OCI-LY1 (cell line): ENCODE results near the gene RAB3D.

ENCODE experiments used
- H2AFZ ChIP-seq: fragments of 200-600 bp; sonication (generic), shearing (Covaris generic); 2 replicates; pipeline ENCODE4 v1.6.0; 2014; ENCODE audit warnings: antibody characterized with exemption, mild to moderate bottlenecking, low read length
- H3F3A ChIP-seq: fragments of 200-600 bp; sonication (generic), shearing (Covaris generic); 2 replicates; pipeline ENCODE4 v1.6.0; 2014; ENCODE audit warnings: mild to moderate bottlenecking, antibody characterized with exemption, low read length, moderate library complexity; ENCODE audit not compliant: insufficient read depth
- H3K27ac ChIP-seq: fragments of 200-600 bp; sonication (generic); 2 replicates; pipeline ENCODE4 v1.5.1; 2014; ENCODE audit warnings: low read length, mixed run types, mild to moderate bottlenecking, low read depth; ENCODE audit not compliant: poor library complexity, severe bottlenecking
- H3K27me3 ChIP-seq: fragments of 200-600 bp; sonication (generic); 2 replicates; pipeline ENCODE4 v1.6.0; 2014; ENCODE audit warnings: antibody characterized with exemption, mild to moderate bottlenecking, low read length, moderate library complexity; ENCODE audit not compliant: insufficient read depth
- H3K36me3 ChIP-seq: fragments of 200-600 bp; sonication (generic); 2 replicates; pipeline ENCODE4 v1.6.1; 2014; ENCODE audit warnings: mild to moderate bottlenecking, antibody characterized with exemption, low read length, moderate library complexity, mixed read lengths; ENCODE audit not compliant: insufficient read depth
- H3K4me1 ChIP-seq: fragments of 200-600 bp; sonication (generic); 2 replicates; pipeline ENCODE4 v1.5.1; 2014; ENCODE audit warnings: mild to moderate bottlenecking, low read length, moderate library complexity; ENCODE audit not compliant: insufficient read depth, severe bottlenecking
- H3K4me2 ChIP-seq: fragments of 200-600 bp; sonication (generic), shearing (Covaris generic); 2 replicates; pipeline ENCODE4 v1.6.1; 2014; ENCODE audit warnings: low read length
- H3K4me3 ChIP-seq: fragments of 200-600 bp; sonication (generic); 2 replicates; pipeline ENCODE4 v1.5.1; 2014; ENCODE audit warnings: low read length, low read depth, mild to moderate bottlenecking, mixed read lengths; ENCODE audit not compliant: poor library complexity, severe bottlenecking
- H3K79me2 ChIP-seq: fragments of 200-600 bp; shearing (Covaris generic); 2 replicates; pipeline ENCODE4 v1.6.1; 2016; ENCODE audit warnings: mixed run types, low read length, mixed read lengths; ENCODE audit not compliant: insufficient read depth
- H3K9ac ChIP-seq: fragments of 200-600 bp; sonication (generic), shearing (Covaris generic); 2 replicates; pipeline ENCODE4 v1.6.1; 2014; ENCODE audit warnings: mild to moderate bottlenecking, low read length, mixed read lengths
- H3K9me2 ChIP-seq: fragments of 200-600 bp; sonication (generic), shearing (Covaris generic); 2 replicates; pipeline ENCODE4 v1.6.1; 2014; ENCODE audit warnings: low read depth, mild to moderate bottlenecking, low read length, mixed read lengths
- H3K9me3 ChIP-seq: fragments of 200-600 bp; shearing (Covaris generic); 2 replicates; pipeline ENCODE4 v1.6.1; 2014; ENCODE audit warnings: low read length, mixed read lengths
- H4K20me1 ChIP-seq: fragments of 200-600 bp; sonication (generic), shearing (Covaris generic); 2 replicates; pipeline ENCODE4 v1.6.0; 2016; ENCODE audit warnings: mild to moderate bottlenecking, low read length; ENCODE audit not compliant: insufficient read depth
- EZH2 ChIP-seq: fragments of 200-600 bp; sonication (generic), shearing (Covaris generic); IDR thresholded peaks from 2 replicates; pipeline ENCODE4 v1.8.0; 2017; ENCODE audit warnings: borderline replicate concordance, mixed run types, mild to moderate bottlenecking, antibody characterized with exemption, low read length, moderate library complexity, mixed read lengths
- TF ChIP-seq, protein P1 (sequence below): fragments of 200-600 bp; sonication (generic), shearing (Covaris generic); IDR thresholded peaks from 2 replicates; pipeline ENCODE4 v1.5.1; 2017; ENCODE audit warnings: mild to moderate bottlenecking, antibody characterized with exemption, low read length, moderate library complexity, mixed read lengths

RAB3D gene

DNA sequence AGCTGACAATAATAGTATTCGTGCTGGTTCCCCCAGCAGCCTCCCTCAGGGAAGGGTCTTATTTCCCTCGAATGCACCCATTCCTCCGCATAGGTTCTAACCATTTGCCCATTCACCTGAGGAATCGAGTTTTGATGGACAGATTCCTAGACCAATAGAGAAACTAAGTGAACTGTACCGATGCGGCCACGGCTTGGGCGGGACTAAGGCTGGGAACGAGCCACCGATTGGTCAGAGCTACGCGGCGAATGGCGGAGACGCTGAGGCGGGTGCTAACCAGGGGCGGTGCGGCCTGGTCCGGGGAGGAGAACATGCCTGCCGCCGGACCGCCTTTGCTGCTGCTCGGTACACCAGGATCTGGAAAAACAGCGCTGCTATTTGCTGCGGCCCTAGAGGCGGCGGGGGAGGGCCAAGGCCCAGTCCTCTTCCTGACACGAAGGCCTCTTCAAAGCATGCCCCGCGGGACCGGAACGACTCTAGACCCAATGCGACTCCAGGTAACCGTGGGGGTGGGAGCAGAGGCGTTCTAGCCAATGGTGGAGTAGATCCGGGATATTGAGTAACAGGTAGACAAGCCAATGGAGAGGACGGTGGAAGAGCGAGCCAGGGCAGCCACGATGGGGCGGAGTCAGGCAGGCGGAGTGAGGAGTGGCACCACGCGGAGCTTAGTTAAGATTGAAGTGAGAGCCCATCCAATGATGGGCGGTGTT, 35.1 kb upstream of the RAB3D start, which contains the start of gene SWSAP1:
Gene SWSAP1 (plus strand): TSS at position 234 of the 710 bp plus-strand sequence. CDS start 15 bp downstream, at position 249.
- Histone ChIP-seq H4K20me1 (no peaks in the 10 kb centered on the region), H3K27me3 (no peaks in the 10 kb centered on the region), H3K36me3 (peaks cover 14% of the 10 kb centered on the region; the same call in 1 of the 2 replicates), H3K9me2 (no peaks in the 10 kb centered on the region), H2AFZ (no peak within 1 kb of the TSS), H3F3A (no peaks in the 10 kb centered on the region), H3K9ac (peak within 1 kb of the TSS; percentile 83), H3K27ac (peak within 1 kb of the TSS; percentile 88), H3K4me1 (peaks cover 36% of the 10 kb centered on the region), H3K4me3 (peak within 1 kb of the TSS; percentile 64), H3K79me2 (no peaks in the 10 kb centered on the region), H3K9me3 (no peaks in the 10 kb centered on the region), H3K4me2 (peak within 1 kb of the TSS; percentile 84)
- TF ChIP-seq, protein P1, sequence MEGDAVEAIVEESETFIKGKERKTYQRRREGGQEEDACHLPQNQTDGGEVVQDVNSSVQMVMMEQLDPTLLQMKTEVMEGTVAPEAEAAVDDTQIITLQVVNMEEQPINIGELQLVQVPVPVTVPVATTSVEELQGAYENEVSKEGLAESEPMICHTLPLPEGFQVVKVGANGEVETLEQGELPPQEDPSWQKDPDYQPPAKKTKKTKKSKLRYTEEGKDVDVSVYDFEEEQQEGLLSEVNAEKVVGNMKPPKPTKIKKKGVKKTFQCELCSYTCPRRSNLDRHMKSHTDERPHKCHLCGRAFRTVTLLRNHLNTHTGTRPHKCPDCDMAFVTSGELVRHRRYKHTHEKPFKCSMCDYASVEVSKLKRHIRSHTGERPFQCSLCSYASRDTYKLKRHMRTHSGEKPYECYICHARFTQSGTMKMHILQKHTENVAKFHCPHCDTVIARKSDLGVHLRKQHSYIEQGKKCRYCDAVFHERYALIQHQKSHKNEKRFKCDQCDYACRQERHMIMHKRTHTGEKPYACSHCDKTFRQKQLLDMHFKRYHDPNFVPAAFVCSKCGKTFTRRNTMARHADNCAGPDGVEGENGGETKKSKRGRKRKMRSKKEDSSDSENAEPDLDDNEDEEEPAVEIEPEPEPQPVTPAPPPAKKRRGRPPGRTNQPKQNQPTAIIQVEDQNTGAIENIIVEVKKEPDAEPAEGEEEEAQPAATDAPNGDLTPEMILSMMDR: no peak
- no peak for TF ChIP-seq EZH2

DNA sequence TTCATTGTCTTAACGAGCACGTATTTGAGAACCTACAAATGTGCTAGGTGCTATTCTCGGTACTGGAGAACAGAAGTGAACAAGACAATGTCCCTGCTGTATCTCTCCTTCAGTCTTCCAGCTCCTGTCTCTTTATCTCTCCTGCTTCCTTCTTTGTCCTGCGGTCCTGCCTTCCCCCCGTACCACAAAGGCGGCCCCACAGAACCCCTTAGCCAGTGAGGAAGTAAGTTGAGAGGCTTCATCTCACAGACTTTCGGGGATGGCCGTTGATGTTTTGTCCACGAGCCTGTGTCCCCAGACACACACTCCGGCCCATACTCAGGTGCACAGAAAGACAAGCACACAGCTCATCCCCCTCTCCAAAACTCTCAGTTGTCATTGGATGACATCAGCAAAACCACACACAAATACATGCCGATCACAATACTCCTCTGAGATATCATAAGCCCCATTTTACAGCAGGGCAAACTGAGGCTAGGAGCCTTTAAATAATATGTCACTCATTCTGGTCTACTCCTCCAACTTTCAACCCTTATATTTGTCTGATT, 34.5 kb upstream of the RAB3D start:
- Histone ChIP-seq H3K27ac (no peak overlapping the region), H3K27me3 (no peaks in the 10 kb centered on the region), H3K4me1 (peaks cover 31% of the 10 kb centered on the region), H3K36me3 (peaks cover 14% of the 10 kb centered on the region; the same call in 1 of the 2 replicates), H3K9ac (peak overlapping the region; percentile 66), H4K20me1 (no peaks in the 10 kb centered on the region), H3K4me2 (peak overlapping the region; percentile 84), H3K9me2 (no peaks in the 10 kb centered on the region), H2AFZ (no peak overlapping the region), H3F3A (no peaks in the 10 kb centered on the region), H3K79me2 (no peaks in the 10 kb centered on the region), H3K9me3 (no peaks in the 10 kb centered on the region), H3K4me3 (peak overlapping the region; percentile 64)
- TF ChIP-seq, protein P1: no peak
- TF ChIP-seq EZH2: no peak

DNA sequence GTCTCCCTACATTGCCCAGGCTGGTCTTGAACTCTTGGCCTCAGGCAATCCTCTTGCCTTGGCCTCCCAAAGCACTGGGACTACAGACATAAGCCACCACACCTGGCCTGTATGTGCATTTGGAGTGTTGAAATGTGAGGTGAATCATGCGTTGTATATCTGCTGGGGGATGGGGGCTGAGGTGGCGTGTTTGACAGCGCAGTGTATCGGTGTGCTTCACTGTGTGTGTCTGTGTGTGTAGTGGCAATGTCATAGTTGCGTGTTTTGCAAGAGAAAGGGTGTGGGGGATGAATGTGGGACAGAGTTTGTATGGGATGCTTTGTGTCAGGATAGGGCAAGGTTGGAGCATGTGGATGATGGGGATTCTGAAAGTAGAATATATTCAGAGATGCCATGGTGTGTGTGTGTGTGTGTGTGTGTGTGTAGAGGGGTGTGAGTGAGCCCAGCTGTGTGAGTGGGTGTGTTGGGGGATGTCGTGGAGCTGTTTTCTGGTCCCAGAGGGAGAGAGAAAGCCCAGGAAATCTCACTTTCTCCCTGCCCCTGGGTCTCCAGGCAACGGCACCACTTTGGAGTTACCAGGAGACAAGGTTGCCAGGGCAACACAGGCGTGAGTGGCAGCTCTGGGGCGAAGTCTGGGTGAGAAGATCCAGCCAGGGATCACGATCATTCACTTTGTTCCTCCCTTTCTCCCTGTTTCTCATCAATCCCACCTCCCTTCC, 33.9 kb upstream of the RAB3D start:
- Histone ChIP-seq H3K4me3 (peak overlapping the region; percentile 64), H3K4me2 (peak overlapping the region; percentile 84), H3K36me3 (peaks cover 10% of the 10 kb centered on the region; the same call in 1 of the 2 replicates), H3K9ac (peak overlapping the region; percentile 66; the same call in 1 of the 2 replicates), H3K27me3 (no peaks in the 10 kb centered on the region), H3K27ac (no peak overlapping the region), H3K4me1 (peaks cover 31% of the 10 kb centered on the region), H3K9me3 (no peaks in the 10 kb centered on the region), H3K9me2 (no peaks in the 10 kb centered on the region), H2AFZ (no peak overlapping the region), H3F3A (no peaks in the 10 kb centered on the region), H3K79me2 (no peaks in the 10 kb centered on the region), H4K20me1 (no peaks in the 10 kb centered on the region)
- TF ChIP-seq EZH2: no peak
- TF ChIP-seq, protein P1: no peak
